Activated CD4-positive, alpha-beta T cell treated with anti-CD3 and anti-CD28 coated beads, Interleukin-2, amount 50 U/mL, for 4 hours (primary cell): ENCODE results near the gene CCRL2.
A peak's percentile ranks its signal among the peaks of the same experiment; 100 is the strongest.

ENCODE experiments used
- DNase-seq, 2 experiments: peaks; one replicate each; pipeline ENCODE4 v3.0.0-alpha.2; 2020

Gene CCRL2, protein sequence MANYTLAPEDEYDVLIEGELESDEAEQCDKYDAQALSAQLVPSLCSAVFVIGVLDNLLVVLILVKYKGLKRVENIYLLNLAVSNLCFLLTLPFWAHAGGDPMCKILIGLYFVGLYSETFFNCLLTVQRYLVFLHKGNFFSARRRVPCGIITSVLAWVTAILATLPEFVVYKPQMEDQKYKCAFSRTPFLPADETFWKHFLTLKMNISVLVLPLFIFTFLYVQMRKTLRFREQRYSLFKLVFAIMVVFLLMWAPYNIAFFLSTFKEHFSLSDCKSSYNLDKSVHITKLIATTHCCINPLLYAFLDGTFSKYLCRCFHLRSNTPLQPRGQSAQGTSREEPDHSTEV

DNA sequence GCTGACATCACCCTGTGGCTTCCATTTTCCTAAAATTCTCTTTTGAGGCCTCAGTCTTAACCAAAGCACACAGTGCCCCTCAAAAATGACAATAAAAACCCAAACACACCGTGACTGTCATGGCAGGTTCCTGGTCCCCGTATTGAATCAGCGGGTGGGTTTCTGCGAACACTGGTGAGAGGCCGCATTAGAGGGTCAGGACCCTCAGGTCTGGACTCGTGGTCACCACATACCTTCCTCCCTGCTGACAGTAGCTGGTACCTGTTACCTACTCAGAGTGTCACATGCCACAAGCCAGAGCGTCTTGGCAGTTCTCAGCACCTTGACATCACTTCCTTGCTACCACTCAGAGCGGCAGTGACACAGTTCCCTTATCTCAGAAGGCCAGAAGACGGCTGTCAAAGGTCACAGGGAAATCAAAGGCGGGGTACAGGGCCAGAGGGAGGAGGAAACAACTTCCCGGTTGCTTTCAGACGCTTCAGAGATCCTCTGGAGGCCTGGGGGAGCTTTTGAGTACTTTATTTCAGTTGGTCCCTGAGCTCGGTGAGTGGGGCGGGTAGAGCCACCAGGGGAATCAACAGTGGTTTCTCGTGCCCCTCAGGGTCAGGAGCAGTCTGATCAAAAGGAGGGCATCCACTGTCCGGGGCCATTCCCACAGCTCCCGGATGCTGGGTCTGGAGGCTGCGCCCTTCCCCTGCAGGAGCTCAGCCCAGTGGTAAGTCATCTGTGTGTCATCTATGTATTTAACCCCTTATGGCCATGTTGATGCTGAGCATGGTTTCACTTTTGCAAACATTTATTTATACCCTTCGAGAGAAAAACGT, at the start of gene CCRL2, which contains the start of gene CCR5AS:
CCRL2 (plus strand) TSS at position 472 of the 824 bp plus-strand sequence. CDS start 821 bp downstream, outside the sequence.
CCR5AS (minus strand) TSS at position 279 of the 824 bp plus-strand sequence.
- peak; percentile 13 to 16 for DNase-seq

DNA sequence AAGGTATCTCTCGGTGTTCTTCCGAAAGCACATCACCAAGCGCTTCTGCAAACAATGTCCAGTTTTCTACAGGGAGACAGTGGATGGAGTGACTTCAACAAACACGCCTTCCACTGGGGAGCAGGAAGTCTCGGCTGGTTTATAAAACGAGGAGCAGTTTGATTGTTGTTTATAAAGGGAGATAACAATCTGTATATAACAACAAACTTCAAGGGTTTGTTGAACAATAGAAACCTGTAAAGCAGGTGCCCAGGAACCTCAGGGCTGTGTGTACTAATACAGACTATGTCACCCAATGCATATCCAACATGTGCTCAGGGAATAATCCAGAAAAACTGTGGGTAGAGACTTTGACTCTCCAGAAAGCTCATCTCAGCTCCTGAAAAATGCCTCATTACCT, 48.6 kb upstream of the CCRL2 start:
- no peak for DNase-seq

DNA sequence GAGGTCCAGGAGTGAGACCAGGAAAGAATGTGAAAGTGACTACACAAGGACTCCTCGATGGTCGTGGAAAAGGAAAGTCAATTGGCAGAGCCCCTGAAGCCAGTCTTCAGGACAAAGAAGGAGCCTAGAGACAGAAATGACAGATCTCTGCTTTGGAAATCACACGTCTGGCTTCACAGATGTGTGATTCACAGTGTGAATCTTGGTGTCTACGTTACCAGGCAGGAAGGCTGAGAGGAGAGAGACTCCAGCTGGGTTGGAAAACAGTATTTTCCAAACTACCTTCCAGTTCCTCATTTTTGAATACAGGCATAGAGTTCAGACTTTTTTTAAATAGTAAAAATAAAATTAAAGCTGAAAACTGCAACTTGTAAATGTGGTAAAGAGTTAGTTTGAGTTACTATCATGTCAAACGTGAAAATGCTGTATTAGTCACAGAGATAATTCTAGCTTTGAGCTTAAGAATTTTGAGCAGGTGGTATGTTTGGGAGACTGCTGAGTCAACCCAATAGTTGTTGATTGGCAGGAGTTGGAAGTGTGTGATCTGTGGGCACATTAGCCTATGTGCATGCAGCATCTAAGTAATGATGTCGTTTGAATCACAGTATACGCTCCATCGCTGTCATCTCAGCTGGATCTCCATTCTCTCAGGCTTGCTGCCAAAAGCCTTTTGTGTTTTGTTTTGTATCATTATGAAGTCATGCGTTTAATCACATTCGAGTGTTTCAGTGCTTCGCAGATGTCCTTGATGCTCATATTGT, 47.1 kb upstream of the CCRL2 start:
- no peak for DNase-seq

DNA sequence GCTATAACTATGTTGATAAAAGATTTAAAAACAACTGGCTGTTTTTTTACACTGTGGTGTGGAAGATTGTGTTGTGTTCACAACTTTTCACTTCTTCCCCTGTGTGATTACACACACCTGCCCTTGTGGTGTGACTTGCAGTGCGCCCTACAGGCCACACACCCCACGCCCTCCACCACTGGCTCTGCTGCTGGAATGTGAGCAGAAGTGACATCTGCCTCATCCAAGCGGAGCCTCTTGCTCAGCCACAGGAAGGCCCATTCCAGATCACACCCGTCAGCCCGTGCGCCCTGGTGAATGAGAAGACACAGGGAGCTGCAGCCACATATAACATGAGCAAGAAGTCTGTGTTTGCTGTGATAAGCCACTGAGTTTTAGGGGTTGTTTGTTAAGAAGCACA, 46.2 kb upstream of the CCRL2 start:
- no peak for DNase-seq

DNA sequence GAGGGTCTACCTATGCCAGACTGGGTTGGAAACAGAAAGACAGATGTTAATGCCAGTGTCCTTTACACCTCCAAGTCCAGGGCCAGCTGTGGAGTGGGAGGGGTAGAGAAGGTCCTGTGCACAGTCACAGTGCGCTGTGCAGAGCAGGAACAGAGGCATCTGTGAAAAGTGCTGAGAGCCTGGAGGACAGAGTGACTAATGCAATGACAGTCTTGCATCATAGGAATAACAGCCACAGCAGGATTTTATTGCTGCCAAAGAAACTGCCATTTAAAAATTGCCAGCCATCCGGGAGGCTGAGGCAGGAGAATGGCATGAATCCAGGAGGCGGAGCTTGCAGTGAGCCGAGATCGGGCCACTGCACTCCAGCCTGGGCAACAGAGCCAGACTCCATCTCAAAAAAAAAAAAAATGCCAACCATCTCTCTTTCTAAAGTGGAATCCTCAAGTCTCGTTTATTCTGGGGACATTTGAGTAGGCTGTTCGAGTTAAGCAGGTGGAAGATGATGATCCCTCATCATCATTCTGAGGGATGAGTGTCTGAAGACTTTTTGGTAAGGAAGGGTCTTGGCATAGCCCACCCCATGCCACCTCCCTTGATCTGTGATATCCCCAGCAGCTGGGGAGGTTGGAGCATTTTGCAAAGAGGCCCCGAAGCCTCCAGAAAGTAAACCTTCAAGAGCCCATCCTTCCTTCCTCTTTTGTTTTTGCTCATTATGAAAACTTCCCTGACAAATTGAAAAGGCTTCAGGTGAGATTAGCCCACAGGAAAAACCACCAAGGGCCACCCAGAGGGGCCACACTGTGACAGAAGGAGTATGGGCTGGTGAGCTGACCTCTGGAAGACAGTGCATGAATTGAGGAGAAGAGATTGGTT, 45.4 kb upstream of the CCRL2 start:
- DNase-seq = no peak

DNA sequence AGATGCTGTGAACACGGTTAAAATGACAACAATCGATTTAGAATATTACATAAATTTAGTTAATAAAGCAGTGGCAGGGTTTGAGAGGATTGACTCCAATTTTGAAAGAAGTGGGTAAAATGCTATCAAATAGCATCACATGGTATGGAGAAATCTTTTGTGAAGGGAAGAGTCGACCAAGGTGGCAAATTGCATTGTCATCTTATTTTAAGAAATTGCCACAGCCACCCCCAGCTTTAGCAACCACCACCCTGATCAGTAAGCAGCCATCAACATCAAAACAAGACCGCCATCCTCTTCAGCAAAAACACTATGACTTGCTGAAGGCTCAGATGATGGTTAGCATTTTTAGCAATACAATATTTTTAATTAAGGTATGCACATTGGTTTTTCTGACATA, 42.0 kb upstream of the CCRL2 start:
- DNase-seq = no peak

DNA sequence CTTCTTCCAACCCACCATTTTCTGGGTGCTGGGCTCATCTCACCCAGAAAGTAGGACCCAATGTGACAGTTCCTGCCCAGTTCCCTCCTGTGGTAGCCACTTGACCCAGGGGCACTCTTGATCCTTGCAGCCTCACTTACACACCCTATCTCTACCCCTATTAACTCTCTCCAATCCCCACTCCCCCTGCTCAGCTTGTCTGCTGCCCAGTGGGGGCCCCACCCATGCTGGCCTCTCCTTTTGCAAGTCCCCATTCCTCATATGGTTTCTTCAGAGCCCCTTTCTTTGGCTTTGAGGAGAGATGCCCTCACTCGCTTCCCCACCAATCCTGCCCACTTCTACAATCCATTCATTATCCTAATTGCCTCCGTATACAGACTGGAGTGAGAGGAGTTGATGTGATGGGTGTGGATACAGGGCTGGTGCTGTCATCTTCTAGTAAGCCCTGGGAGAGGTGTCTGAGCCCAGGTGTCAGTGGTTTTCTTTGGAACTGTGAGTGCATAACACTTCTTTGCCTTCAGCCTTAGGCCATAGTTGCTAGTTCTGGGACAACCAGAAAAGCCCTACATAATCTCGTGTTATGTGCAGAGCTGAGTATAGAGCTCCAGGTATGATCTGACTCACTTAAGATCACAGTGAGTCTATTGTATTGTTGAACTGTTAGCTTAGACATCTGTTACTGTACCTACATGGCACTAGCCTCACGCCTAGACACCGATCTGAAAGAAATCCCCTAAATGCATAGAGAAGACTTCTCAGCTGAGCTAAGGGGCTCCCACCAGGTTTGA, 41.1 kb upstream of the CCRL2 start:
- DNase-seq = no peak

DNA sequence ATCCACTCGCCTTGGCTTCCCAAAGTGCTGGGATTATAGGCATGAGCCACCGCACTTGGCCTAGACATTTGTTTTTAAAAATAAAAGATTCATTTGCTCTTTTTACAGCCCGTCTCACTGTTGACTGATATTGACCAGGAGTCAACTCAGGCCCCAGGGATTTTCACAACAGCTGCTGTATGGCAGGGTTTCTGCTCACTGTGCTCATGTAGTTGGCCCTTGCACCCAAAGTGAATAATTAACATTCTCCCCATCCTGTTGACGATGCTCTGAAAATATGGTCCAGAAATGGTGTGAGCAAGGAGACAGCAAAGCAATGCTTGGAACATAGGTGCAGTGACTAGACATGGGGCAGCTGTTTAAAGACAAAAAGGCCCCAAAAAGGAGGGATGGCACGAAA, 39.2 kb upstream of the CCRL2 start:
- DNase-seq = no peak

DNA sequence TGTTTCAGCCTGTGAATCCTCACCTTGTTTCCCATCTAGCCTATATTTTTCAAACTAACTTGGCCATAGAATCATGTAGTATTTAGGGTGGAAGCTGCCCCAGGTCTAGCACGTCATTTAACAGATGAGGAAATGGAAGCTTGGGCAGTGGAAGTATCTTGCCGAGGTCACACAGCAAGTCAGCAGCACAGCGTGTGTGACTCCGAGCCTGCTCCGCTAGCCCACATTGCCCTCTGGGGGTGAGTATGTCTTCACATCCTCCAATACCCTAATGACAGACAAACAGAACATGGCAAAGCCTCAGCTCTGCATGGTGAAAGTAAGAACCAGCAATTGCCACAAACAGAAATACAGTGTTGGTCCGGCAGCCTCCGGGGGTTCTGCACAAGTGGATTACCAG, 38.5 kb upstream of the CCRL2 start:
- DNase-seq = peak; percentile 43 to 51

DNA sequence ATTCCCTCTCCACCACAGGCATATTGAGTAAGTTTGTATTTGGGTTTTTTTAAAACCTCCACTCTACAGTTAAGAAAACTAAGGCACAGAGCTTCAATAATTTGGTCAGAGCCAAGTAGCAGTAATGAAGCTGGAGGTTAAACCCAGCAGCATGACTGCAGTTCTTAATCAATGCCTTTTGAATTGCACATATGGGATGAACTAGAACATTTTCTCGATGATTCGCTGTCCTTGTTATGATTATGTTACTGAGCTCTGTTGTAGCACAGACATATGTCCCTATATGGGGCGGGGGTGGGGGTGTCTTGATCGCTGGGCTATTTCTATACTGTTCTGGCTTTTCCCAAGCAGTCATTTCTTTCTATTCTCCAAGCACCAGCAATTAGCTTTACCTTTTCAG, 37.9 kb upstream of the CCRL2 start:
- DNase-seq = no peak

DNA sequence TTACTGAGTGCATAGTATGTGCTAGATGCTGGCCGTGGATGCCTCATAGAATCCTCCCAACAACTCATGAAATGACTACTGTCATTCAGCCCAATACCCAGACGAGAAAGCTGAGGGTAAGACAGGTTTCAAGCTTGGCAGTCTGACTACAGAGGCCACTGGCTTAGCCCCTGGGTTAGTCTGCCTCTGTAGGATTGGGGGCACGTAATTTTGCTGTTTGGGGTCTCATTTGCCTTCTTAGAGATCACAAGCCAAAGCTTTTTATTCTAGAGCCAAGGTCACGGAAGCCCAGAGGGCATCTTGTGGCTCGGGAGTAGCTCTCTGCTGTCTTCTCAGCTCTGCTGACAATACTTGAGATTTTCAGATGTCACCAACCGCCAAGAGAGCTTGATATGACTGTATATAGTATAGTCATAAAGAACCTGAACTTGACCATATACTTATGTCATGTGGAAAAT, 37.4 kb upstream of the CCRL2 start:
- DNase-seq = no peak

DNA sequence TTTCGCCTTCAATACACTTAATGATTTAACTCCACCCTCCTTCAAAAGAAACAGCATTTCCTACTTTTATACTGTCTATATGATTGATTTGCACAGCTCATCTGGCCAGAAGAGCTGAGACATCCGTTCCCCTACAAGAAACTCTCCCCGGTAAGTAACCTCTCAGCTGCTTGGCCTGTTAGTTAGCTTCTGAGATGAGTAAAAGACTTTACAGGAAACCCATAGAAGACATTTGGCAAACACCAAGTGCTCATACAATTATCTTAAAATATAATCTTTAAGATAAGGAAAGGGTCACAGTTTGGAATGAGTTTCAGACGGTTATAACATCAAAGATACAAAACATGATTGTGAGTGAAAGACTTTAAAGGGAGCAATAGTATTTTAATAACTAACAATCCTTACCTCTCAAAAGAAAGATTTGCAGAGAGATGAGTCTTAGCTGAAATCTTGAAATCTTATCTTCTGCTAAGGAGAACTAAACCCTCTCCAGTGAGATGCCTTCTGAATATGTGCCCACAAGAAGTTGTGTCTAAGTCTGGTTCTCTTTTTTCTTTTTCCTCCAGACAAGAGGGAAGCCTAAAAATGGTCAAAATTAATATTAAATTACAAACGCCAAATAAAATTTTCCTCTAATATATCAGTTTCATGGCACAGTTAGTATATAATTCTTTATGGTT, 36.1 kb upstream of the CCRL2 start, which contains the start of gene CCR5:
CCR5 (plus strand) TSS at position 108 of the 680 bp plus-strand sequence. CDS start 1,957 bp downstream, outside the sequence.
- no peak for DNase-seq

DNA sequence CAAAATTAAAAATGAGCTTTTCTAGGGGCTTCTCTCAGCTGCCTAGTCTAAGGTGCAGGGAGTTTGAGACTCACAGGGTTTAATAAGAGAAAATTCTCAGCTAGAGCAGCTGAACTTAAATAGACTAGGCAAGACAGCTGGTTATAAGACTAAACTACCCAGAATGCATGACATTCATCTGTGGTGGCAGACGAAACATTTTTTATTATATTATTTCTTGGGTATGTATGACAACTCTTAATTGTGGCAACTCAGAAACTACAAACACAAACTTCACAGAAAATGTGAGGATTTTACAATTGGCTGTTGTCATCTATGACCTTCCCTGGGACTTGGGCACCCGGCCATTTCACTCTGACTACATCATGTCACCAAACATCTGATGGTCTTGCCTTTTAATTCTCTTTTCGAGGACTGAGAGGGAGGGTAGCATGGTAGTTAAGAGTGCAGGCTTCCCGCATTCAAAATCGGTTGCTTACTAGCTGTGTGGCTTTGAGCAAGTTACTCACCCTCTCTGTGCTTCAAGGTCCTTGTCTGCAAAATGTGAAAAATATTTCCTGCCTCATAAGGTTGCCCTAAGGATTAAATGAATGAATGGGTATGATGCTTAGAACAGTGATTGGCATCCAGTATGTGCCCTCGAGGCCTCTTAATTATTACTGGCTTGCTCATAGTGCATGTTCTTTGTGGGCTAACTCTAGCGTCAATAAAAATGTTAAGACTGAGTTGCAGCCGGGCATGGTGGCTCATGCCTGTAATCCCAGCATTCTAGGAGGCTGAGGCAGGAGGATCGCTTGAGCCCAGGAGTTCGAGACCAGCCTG, 35.3 kb upstream of the CCRL2 start:
- DNase-seq = no peak

DNA sequence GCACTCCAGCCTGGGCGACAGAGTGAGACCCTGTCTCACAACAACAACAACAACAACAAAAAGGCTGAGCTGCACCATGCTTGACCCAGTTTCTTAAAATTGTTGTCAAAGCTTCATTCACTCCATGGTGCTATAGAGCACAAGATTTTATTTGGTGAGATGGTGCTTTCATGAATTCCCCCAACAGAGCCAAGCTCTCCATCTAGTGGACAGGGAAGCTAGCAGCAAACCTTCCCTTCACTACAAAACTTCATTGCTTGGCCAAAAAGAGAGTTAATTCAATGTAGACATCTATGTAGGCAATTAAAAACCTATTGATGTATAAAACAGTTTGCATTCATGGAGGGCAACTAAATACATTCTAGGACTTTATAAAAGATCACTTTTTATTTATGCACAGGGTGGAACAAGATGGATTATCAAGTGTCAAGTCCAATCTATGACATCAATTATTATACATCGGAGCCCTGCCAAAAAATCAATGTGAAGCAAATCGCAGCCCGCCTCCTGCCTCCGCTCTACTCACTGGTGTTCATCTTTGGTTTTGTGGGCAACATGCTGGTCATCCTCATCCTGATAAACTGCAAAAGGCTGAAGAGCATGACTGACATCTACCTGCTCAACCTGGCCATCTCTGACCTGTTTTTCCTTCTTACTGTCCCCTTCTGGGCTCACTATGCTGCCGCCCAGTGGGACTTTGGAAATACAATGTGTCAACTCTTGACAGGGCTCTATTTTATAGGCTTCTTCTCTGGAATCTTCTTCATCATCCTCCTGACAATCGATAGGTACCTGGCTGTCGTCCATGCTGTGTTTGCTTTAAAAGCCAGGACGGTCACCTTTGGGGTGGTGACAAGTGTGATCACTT, 34.3 kb upstream of the CCRL2 start:
- no peak for DNase-seq

DNA sequence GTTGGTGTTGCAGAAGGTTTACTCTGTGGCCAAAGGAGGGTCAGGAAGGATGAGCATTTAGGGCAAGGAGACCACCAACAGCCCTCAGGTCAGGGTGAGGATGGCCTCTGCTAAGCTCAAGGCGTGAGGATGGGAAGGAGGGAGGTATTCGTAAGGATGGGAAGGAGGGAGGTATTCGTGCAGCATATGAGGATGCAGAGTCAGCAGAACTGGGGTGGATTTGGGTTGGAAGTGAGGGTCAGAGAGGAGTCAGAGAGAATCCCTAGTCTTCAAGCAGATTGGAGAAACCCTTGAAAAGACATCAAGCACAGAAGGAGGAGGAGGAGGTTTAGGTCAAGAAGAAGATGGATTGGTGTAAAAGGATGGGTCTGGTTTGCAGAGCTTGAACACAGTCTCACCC, 32.3 kb upstream of the CCRL2 start:
- DNase-seq = no peak

DNA sequence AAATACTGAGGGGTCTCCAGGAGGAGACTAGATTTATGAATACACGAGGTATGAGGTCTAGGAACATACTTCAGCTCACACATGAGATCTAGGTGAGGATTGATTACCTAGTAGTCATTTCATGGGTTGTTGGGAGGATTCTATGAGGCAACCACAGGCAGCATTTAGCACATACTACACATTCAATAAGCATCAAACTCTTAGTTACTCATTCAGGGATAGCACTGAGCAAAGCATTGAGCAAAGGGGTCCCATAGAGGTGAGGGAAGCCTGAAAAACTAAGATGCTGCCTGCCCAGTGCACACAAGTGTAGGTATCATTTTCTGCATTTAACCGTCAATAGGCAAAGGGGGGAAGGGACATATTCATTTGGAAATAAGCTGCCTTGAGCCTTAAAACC, 31.8 kb upstream of the CCRL2 start:
- DNase-seq = no peak

DNA sequence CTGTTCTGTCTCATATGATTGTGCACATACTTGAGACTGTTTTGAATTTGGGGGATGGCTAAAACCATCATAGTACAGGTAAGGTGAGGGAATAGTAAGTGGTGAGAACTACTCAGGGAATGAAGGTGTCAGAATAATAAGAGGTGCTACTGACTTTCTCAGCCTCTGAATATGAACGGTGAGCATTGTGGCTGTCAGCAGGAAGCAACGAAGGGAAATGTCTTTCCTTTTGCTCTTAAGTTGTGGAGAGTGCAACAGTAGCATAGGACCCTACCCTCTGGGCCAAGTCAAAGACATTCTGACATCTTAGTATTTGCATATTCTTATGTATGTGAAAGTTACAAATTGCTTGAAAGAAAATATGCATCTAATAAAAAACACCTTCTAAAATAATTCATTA, 31.2 kb upstream of the CCRL2 start:
- no peak for DNase-seq

DNA sequence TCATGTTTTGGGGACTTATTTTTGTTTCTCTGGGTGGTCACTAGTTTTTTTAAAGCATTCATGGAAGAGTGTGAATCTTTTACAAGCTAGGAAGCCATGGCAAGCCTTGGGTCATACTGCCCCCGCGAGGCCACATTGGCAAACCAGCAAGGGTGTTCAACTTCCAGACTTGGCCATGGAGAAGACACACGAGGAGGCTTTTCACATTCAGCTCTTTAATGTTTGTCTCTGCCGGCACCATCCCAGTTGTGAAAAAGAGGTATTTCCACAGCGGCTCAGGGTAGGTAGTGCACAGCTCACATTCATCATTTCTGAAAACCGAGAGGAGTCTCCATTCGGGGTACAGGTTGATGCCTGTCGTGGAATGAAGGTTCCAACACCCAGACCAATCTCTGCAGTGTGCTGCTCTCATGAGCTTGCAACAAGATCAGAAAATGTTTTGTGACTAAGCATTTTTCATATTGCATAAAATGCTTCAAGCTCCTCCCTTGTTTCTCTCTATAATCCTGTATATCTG, 28.6 kb upstream of the CCRL2 start:
- peak; percentile 52 to 57 for DNase-seq
